Stimulated activated CD8-positive, alpha-beta memory T cell treated with anti-CD3 and anti-CD28 coated beads, Interleukin-2, amount 100 ng/mL, for 48 hours (primary cell): ENCODE measurements around the gene GNB1.
"Not testable (repeated sequence)": the region's sequence is repeated elsewhere in the genome, so short reads cannot be mapped to it uniquely, and the experiment has no call there.

Experiments used
- DNase-seq, 2 donors: peaks; one replicate each; pipeline ENCODE4 v3.0.0-alpha.2; 2020; ENCODE audit warnings: low read depth in 2 of 2

Gene GNB1

GRCh38 chr1:1891349-1892078 is 627 bp upstream of the GNB1 start:
- DNase-seq: peak; percentile 56 to 59

GRCh38 chr1:1889847-1890505 is 911 bp downstream of the GNB1 start:
- DNase-seq: peak; percentile 36 to 41

GRCh38 chr1:1889090-1889750 is 1.7 kb downstream of the GNB1 start:
- no peak for DNase-seq

GRCh38 chr1:1883890-1884289 is 7.0 kb downstream of the GNB1 start:
- not testable (repeated sequence) for DNase-seq

- no peak for DNase-seq
These were observed 7.6 kb downstream of the GNB1 start for GRCh38 chr1:1883092-1883873.

- no peak for DNase-seq
These were observed 9.2 kb downstream of the GNB1 start for GRCh38 chr1:1881727-1882126.

GRCh38 chr1:1880617-1881312 is 10.1 kb downstream of the GNB1 start:
- no peak for DNase-seq

GRCh38 chr1:1879942-1880341 is 10.9 kb downstream of the GNB1 start:
- no peak for DNase-seq

- DNase-seq: no peak
These were observed 12.9 kb downstream of the GNB1 start for GRCh38 chr1:1877865-1878436.

GRCh38 chr1:1876335-1876930 is 14.5 kb downstream of the GNB1 start:
- no peak for DNase-seq

- peak in 1 of 2 donors; percentile 30 for DNase-seq
These were observed 15.0 kb downstream of the GNB1 start for GRCh38 chr1:1875932-1876331.

GRCh38 chr1:1874901-1875300 is 16.0 kb downstream of the GNB1 start:
- no peak for DNase-seq

GRCh38 chr1:1873186-1873585 is 17.7 kb downstream of the GNB1 start:
- no peak for DNase-seq

- no peak for DNase-seq
These were observed 18.4 kb downstream of the GNB1 start for GRCh38 chr1:1872329-1872994.

GRCh38 chr1:1869469-1869868 is 21.4 kb downstream of the GNB1 start:
- DNase-seq: no peak

- DNase-seq: no peak
These were observed 23.7 kb downstream of the GNB1 start for GRCh38 chr1:1867164-1867563.

GRCh38 chr1:1862905-1863547 is 27.9 kb downstream of the GNB1 start:
- DNase-seq: no peak

GRCh38 chr1:1861761-1862310 is 29.1 kb downstream of the GNB1 start:
- DNase-seq: not testable (repeated sequence)

- DNase-seq: no peak
These were observed 29.6 kb downstream of the GNB1 start for GRCh38 chr1:1861339-1861730.
